GM18951 (cell line): ENCODE results near the gene MRPS27.

Experiments used
- POLR2A ChIP-seq: IDR thresholded peaks from 4 replicates; pipeline ENCODE4 v1.6.1; 2011; ENCODE audit warnings: mild to moderate bottlenecking; ENCODE audit not compliant: insufficient read length, insufficient read depth; ENCODE audit errors: extremely low read depth
- in situ Hi-C: fragments of 300-500 bp; cut with MboI; formaldehyde crosslinking; loops from one replicate; pipeline ENCODE4 v1.12.0; 2022; ENCODE audit warnings: low sequenced_read_pairs, mixed read lengths, inconsistent platforms; ENCODE audit not compliant: unreplicated experiment

The MRPS27 gene

GRCh38 chr5:72222521-72222920, 97.5 kb downstream of the MRPS27 start:
- in situ Hi-C loops: no loop called here
- TF ChIP-seq POLR2A: no peak

DNA sequence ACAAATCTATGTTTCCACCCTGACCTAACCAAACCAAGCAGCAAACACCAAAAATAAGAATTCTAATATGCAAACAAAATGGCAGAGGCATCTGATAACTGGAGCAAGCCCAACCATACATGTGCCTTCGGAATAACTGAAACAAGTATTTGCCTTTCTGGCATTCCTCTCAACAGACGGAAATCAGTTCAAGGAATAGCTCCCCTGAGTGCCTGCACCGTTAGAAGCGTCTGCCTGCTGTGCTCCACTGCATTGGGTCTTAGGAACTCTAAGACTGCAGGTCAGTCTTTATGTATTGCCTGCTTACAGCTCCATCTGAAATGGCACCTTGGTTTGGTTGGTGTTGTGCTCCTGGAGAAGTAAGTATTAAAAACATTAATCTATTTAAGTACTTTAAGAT, 98.5 kb downstream of the MRPS27 start:
- in situ Hi-C loops: no loop called here
- TF ChIP-seq POLR2A: no peak

- TF ChIP-seq POLR2A: no peak
- in situ Hi-C loops: no loop called here
Measured at GRCh38 chr5:72221099-72221498, 98.9 kb downstream of the MRPS27 start.

DNA sequence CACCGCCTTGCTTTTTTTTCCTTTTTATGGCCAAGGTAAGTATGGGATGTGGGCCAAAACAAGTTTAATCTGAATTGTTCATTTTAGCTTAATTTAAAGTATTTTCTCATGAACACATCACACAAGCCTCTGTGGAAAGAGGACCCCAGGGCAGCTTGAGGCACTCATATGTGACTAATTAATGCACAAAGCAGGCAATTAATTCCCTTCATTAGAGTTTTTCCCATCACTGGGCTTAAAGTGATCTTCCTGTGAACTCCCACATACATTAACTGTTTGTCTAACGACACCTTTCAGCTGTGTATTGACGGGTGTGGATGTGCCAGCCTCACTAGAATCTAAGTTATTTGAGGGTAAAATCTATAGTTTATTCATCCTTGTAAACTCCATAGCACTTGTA, 103.3 kb downstream of the MRPS27 start:
- in situ Hi-C loops: no loop called here
- TF ChIP-seq POLR2A: no peak

- in situ Hi-C loops: no loop called here
- TF ChIP-seq POLR2A: no peak
Measured at GRCh38 chr5:72214168-72214567, 105.9 kb downstream of the MRPS27 start.

GRCh38 chr5:72213482-72213881, 106.6 kb downstream of the MRPS27 start:
- TF ChIP-seq POLR2A: no peak
- in situ Hi-C loops: no loop called here

DNA sequence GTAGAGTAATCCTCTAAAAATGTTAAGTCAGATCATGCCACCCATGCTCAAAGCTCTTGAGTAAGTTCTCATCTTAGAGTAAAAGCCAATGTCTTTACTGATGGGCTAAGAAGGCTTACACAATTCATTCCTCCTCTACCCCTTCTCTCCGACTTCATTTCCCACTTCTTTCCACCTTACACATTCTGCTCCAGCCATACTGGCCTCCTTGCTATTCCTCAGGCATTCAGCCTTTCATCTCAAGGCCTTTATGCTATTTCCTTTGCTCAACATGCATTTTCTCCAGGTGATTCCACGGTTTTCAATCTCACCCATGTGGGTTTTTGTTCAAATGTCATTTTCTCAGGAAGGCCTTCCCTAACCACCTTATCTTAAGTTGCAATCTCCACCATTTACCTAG, 107.9 kb downstream of the MRPS27 start:
- TF ChIP-seq POLR2A: no peak
- in situ Hi-C loops: no loop called here

DNA sequence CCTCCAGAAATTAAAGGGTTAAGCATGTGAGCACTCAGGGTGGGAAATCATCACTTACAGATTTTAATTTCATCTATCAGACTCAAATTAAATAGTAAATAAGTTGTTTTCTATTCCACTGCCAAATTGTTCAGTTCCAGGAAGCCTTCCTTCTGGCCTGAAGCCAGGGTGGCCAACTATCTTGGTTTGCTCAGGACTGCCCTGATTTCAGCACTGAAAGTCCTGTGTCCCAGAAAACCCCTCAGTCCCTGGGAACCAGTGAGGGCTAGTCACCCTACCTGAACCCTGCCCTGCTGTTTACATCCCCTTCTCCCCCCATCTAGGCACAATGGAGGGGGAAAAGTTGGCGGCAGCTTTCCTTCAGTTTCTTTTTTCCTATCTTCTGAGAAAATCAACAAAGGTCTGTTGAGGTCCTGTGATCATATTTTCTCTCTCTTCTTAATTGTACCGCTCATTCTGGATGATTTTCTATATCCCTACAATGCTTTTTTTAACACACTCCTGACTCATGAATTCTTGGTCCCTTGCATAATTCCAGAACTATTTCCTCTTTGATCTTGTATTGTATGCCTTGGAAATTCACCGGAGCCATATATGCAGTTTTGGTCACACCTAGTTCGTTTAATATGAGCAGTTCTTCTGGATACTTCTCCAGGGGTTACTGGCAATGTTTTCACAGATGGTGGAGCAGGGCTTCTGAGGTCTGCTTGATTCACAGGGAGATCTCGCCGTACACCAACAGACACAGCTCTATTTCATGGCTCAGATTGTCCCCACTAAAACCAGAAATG, 109.0 kb downstream of the MRPS27 start:
- in situ Hi-C loops: no loop called here
- no peak for TF ChIP-seq POLR2A

DNA sequence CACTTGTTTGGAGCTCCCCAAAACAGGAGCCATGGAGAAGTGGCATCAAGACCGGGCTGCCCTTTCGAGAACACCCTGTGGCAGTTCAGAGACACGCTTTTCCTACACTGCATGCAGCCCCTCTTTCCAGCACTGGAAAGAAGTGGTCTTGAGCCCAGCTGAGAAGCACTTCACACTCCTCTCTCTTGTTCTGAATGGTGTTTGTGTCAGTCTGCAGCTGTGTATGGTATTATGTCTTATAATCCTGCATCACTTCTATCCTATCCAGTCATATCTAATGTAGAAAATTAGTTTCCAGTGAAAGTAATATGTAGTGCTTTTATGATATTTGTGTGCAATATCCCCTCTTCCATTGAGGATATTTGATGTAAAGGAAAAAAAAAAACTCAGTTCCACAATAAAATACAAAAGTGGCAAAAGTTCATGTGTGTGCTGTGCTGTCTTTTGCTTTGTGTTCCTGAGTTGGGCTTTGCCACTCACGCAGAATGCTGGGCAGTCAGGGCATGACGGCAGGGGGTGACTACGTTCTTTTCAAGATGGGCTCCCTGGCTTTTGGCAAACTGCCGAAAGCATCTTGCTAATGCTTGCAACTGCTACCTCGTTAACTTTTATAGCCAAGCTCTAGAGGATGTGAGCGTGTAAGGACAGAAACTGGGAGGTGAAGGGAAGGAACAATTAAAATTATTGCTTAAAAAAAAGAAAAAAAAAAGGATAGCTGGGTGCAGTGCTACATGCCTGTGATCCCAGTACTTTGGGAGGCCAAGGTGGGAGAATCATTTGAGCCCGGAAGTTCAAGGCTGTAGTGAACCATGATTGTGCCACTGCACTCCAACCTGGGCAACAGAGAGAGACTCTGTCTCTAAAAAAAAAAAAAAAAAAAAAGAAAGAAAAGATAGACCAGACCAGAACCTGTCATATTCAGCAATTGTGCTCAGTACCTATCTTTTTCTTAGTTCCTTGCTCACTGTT, 110.6 kb downstream of the MRPS27 start:
- TF ChIP-seq POLR2A: no peak
- in situ Hi-C loops: no loop called here

- in situ Hi-C loops: no loop called here
Measured at GRCh38 chr5:72208324-72208926, 111.6 kb downstream of the MRPS27 start.

GRCh38 chr5:72206994-72207393, 113.0 kb downstream of the MRPS27 start:
- TF ChIP-seq POLR2A: no peak
- in situ Hi-C loops: no loop called here

More at GRCh38 chr5:72208324-72208926, 111.6 kb downstream of the MRPS27 start:
- no peak for TF ChIP-seq POLR2A

DNA sequence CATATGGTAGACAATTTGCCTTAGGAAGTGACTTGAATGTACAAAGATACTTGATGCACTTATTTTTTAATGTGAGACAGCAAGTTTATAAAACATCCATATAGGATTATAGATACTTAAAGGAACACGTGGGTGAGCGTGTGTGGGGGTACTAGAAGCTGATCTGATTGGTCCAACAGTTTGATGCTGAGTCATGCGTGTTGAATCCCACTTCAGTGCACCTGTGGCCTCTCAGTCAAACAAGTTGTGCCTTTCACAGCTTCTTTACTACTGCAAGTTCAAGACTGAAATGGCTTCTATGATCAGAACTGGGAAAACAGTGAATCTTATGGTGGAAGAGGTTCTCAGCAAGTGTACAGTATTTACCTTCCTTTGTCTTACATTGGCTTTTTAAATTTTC, 113.9 kb downstream of the MRPS27 start:
- in situ Hi-C loops: no loop called here
- no peak for TF ChIP-seq POLR2A

GRCh38 chr5:72205431-72206009, 114.5 kb downstream of the MRPS27 start:
- in situ Hi-C loops: no loop called here
- TF ChIP-seq POLR2A: no peak
